ENCODE data around the gene ATP11B. TPM values are rescaled to one million over a fixed set of nuclear protein-coding genes. Genes with fewer than 3 reads are reported as not detected.

The ATP11B gene
- total and polyA plus RNA-seq, 2 experiments from 2014 or later, result 5.8 to 24.7 TPM

DNA sequence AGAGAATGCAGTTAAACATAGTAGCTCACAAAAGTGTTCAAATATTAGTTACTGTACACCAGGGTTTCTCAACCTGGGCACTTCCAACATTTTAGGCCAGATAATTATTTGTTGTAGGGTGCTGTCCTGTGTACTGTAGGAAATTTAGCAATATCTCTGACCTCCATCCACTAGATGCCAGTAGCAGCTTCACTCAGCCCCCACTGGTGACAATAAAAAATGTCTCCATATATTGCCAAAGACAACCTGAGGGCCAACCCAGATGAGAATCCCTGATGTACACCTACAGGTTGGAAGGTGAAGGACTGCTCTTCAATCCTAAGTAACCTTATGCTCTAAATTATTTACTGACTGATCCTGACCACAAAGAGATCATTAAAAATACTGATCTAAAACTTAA, 154.6 kb downstream of the ATP11B start:
- Histone ChIP-seq H4K20me1 (replicated peaks; ENCODE audit: insufficient read depth) (no peaks in the 10 kb centered on the region), H3K4me3 (no peak overlapping the region), H3K27me3 (ENCODE audit: insufficient read depth) (no peaks in the 10 kb centered on the region), H3K9me2 (ENCODE audit: insufficient read depth) (no peaks in the 10 kb centered on the region), H3K4me1 (ENCODE audit: insufficient read depth) (peaks cover 17% of the 10 kb centered on the region), H3K79me2 (replicated peaks; ENCODE audit: insufficient read depth) (peaks cover 7% of the 10 kb centered on the region; the same call in 1 of the 2 replicates), H3F3A (replicated peaks; ENCODE audit: low read depth) (peaks cover 10% of the 10 kb centered on the region; the same call in 1 of the 2 replicates), H3K27ac (ENCODE audit: low read depth) (peak overlapping the region; percentile 12; the same call in 1 of the 2 replicates), H3K36me3 (ENCODE audit: insufficient read depth) (peaks cover 6% of the 10 kb centered on the region), H2AFZ (no peak overlapping the region), H3K4me2 (no peak overlapping the region)
- Mint-ChIP-seq H3K4me1 (peaks cover 25% of the 10 kb centered on the region), H3K27me3 (ENCODE audit: insufficient read depth, low read depth, poor library complexity) (peaks cover 5% of the 10 kb centered on the region), H3K4me3 (no peak overlapping the region), H3K36me3 (ENCODE audit: low read depth) (peaks cover 55% of the 10 kb centered on the region), H3K9me3 (peaks cover 8% of the 10 kb centered on the region), H3K27ac (0 out of 2 replicates have a peak overlapping the region, but pooled peaks have one; percentile 8)
- no peak for TF ChIP-seq CREB1 (CRISPR knock-in tag; IDR thresholded peaks at IDR 0.05; ENCODE audit: low read depth)
- peak in 1 of 2 experiments; percentile 28; a peak in 3 of 4 replicates for TF ChIP-seq CTCF (conservative IDR thresholded peaks at IDR 0.05; ENCODE audit: low read depth in 2 of 2)
- DNase-seq (ENCODE audit: low spot score) (peak; percentile 27), ATAC-seq (no peak)

DNA sequence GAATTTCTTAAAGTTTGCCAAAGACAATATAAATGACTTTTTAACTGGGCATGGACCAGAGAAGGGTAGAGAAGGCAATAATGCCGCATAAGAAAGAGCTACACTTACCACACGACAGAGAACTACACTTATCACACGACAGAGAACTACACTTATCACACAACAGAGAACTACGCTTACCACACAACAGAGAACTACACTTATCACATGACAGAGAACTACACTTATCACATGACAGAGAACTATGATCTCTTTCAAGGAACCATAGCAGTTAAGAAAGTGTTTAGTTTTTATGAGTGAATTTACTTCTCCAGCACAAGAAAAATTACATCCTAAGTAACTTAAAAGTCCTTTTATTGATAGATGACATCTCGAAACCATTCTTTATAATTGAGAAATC, 155.0 kb downstream of the ATP11B start:
- no peak overlapping the region for H3K4me3 ChIP-seq
- peaks cover 17% of the 10 kb centered on the region for H3K4me1 ChIP-seq (ENCODE audit: insufficient read depth)
- H3K4me2 ChIP-seq, result no peak overlapping the region
- Mint-ChIP-seq H3K9me3 (peaks cover 9% of the 10 kb centered on the region), H3K27ac (peak overlapping the region; percentile 7; the same call in 1 of the 2 replicates), H3K27me3 (ENCODE audit: insufficient read depth, low read depth, poor library complexity) (peaks cover 5% of the 10 kb centered on the region), H3K36me3 (ENCODE audit: low read depth) (peaks cover 59% of the 10 kb centered on the region), H3K4me1 (peaks cover 25% of the 10 kb centered on the region), H3K4me3 (no peak overlapping the region)
- no peaks in the 10 kb centered on the region for H4K20me1 ChIP-seq (replicated peaks; ENCODE audit: insufficient read depth)
- DNase-seq (ENCODE audit: low spot score) (no peak), ATAC-seq (no peak)
- no peaks in the 10 kb centered on the region for H3K27me3 ChIP-seq (ENCODE audit: insufficient read depth)
- H3K36me3 ChIP-seq (ENCODE audit: insufficient read depth), result peaks cover 11% of the 10 kb centered on the region
- no peaks in the 10 kb centered on the region for H3K9me2 ChIP-seq (ENCODE audit: insufficient read depth)
- H3K27ac ChIP-seq (ENCODE audit: low read depth), result peak overlapping the region; percentile 12; the same call in 1 of the 2 replicates
- no peak overlapping the region for H2AFZ ChIP-seq
- H3F3A ChIP-seq (replicated peaks; ENCODE audit: low read depth), result peaks cover 10% of the 10 kb centered on the region; the same call in 1 of the 2 replicates
- H3K79me2 ChIP-seq (replicated peaks; ENCODE audit: insufficient read depth), result peaks cover 9% of the 10 kb centered on the region; the same call in 1 of the 2 replicates
- TF ChIP-seq JUNB (IDR thresholded peaks at IDR 0.05; ENCODE audit: unreplicated experiment), result no peak
- no peak for TF ChIP-seq EZH2phosphoT487 (IDR thresholded peaks at IDR 0.05; ENCODE audit: unreplicated experiment)
- no peak for TF ChIP-seq ZNF331 (CRISPR knock-in tag; IDR thresholded peaks at IDR 0.05; ENCODE audit: low read depth)
- TF ChIP-seq EZH2 (IDR thresholded peaks at IDR 0.05; ENCODE audit: low read depth, unreplicated experiment), result no peak
- TF ChIP-seq CTCF (conservative IDR thresholded peaks at IDR 0.05; ENCODE audit: low read depth in 2 of 2), result no peak
- TF ChIP-seq CREB1 (CRISPR knock-in tag; IDR thresholded peaks at IDR 0.05; ENCODE audit: low read depth), result no peak
- TF ChIP-seq, protein P1, sequence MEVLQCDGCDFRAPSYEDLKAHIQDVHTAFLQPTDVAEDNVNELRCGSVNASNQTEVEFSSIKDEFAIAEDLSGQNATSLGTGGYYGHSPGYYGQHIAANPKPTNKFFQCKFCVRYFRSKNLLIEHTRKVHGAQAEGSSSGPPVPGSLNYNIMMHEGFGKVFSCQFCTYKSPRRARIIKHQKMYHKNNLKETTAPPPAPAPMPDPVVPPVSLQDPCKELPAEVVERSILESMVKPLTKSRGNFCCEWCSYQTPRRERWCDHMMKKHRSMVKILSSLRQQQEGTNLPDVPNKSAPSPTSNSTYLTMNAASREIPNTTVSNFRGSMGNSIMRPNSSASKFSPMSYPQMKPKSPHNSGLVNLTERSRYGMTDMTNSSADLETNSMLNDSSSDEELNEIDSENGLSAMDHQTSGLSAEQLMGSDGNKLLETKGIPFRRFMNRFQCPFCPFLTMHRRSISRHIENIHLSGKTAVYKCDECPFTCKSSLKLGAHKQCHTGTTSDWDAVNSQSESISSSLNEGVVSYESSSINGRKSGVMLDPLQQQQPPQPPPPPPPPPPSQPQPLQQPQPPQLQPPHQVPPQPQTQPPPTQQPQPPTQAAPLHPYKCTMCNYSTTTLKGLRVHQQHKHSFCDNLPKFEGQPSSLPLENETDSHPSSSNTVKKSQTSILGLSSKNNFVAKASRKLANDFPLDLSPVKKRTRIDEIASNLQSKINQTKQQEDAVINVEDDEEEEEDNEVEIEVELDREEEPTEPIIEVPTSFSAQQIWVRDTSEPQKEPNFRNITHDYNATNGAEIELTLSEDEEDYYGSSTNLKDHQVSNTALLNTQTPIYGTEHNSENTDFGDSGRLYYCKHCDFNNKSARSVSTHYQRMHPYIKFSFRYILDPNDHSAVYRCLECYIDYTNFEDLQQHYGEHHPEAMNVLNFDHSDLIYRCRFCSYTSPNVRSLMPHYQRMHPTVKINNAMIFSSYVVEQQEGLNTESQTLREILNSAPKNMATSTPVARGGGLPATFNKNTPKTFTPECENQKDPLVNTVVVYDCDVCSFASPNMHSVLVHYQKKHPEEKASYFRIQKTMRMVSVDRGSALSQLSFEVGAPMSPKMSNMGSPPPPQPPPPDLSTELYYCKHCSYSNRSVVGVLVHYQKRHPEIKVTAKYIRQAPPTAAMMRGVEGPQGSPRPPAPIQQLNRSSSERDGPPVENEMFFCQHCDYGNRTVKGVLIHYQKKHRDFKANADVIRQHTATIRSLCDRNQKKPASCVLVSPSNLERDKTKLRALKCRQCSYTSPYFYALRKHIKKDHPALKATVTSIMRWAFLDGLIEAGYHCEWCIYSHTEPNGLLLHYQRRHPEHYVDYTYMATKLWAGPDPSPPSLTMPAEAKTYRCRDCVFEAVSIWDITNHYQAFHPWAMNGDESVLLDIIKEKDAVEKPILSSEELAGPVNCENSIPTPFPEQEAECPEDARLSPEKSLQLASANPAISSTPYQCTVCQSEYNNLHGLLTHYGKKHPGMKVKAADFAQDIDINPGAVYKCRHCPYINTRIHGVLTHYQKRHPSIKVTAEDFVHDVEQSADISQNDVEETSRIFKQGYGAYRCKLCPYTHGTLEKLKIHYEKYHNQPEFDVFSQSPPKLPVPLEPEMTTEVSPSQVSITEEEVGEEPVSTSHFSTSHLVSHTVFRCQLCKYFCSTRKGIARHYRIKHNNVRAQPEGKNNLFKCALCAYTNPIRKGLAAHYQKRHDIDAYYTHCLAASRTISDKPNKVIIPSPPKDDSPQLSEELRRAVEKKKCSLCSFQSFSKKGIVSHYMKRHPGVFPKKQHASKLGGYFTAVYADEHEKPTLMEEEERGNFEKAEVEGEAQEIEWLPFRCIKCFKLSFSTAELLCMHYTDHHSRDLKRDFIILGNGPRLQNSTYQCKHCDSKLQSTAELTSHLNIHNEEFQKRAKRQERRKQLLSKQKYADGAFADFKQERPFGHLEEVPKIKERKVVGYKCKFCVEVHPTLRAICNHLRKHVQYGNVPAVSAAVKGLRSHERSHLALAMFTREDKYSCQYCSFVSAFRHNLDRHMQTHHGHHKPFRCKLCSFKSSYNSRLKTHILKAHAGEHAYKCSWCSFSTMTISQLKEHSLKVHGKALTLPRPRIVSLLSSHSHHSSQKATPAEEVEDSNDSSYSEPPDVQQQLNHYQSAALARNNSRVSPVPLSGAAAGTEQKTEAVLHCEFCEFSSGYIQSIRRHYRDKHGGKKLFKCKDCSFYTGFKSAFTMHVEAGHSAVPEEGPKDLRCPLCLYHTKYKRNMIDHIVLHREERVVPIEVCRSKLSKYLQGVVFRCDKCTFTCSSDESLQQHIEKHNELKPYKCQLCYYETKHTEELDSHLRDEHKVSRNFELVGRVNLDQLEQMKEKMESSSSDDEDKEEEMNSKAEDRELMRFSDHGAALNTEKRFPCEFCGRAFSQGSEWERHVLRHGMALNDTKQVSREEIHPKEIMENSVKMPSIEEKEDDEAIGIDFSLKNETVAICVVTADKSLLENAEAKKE (CRISPR knock-in tag; IDR thresholded peaks at IDR 0.05), result no peak
- no peak for TF ChIP-seq ZNF114 (CRISPR knock-in tag; IDR thresholded peaks at IDR 0.05)
- TF ChIP-seq NANOG (IDR thresholded peaks at IDR 0.05; ENCODE audit: borderline replicate concordance), result no peak
